Ovary (tissue), 3 donors: ENCODE results near the gene FLOT1.

Experiments used
- EP300 ChIP-seq: sonication (generic); formaldehyde crosslinking; IDR thresholded peaks from one replicate; pipeline ENCODE4 v1.6.1; 2017; ENCODE audit warnings: antibody characterized with exemption
- TF ChIP-seq, protein P1 (sequence below), 3 donors: fragments of 450-650 bp in 2 of 3; fragments of 200-600 bp in 1 of 3; IDR thresholded peaks; one replicate each; pipeline versions ENCODE4 v1.5.1 to v1.8.0; 2016 to 2022; ENCODE audit warnings: antibody characterized with exemption in 3 of 3, mild to moderate bottlenecking in 1 of 3
- donor health status: DM: no; HTN: no; CAD: no.

DNA sequence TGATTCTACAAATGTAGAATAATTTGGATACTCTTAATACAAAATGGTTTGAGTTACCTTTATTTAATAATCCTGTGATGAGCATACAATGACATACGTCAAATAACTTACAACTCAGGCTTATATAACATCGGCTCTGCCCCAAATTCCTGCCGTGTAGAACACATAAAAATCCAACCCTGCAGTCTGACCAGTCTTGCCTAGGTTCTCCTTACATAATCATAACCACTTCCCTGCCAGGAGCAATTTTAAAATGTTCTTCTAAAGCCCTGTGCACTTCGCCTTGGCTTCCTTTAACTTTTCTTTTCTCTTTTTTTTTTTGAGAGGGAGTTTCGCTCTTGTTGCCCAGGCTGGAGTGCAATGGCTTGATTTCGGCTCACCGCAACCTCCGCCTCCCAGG lies 18.1 kb upstream of the FLOT1 start:
- TF ChIP-seq, protein P1, sequence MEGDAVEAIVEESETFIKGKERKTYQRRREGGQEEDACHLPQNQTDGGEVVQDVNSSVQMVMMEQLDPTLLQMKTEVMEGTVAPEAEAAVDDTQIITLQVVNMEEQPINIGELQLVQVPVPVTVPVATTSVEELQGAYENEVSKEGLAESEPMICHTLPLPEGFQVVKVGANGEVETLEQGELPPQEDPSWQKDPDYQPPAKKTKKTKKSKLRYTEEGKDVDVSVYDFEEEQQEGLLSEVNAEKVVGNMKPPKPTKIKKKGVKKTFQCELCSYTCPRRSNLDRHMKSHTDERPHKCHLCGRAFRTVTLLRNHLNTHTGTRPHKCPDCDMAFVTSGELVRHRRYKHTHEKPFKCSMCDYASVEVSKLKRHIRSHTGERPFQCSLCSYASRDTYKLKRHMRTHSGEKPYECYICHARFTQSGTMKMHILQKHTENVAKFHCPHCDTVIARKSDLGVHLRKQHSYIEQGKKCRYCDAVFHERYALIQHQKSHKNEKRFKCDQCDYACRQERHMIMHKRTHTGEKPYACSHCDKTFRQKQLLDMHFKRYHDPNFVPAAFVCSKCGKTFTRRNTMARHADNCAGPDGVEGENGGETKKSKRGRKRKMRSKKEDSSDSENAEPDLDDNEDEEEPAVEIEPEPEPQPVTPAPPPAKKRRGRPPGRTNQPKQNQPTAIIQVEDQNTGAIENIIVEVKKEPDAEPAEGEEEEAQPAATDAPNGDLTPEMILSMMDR (IDR thresholded peaks at IDR 0.05), result no peak
- no peak for TF ChIP-seq EP300
